ENCODE data around the gene DSP. TPM values are rescaled to one million over a fixed set of nuclear protein-coding genes. Genes with fewer than 3 reads are reported as not detected.

DSP gene
- 0.02 TPM in 1 of 2 replicates, not detected in the other for total RNA-seq

DNA sequence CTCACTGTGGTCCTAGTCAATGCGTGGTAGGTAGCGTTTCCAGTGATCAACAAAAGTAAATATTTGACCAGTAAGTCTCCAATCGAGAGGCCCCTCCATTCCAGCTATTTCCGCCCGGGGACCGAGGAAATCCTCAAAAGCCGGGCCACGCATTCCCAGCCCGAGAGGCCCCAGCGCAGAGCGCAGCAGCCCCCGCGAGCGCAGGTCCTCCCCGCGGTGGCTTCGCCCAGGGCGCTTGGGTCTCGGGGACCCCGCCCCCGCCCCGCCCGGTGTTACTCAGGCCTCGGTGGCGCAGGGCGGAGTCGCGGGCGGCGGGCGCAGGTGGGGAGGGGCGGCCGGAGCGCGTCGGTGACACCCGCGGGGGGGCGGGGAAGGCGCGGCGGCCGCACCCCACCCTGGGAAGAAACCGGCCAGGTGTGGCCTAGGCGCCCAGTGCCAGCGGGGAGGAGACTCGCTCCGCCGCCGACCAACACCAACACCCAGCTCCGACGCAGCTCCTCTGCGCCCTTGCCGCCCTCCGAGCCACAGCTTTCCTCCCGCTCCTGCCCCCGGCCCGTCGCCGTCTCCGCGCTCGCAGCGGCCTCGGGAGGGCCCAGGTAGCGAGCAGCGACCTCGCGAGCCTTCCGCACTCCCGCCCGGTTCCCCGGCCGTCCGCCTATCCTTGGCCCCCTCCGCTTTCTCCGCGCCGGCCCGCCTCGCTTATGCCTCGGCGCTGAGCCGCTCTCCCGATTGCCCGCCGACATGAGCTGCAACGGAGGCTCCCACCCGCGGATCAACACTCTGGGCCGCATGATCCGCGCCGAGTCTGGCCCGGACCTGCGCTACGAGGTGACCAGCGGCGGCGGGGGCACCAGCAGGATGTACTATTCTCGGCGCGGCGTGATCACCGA lies at the start of gene DSP:
TSS of gene DSP (plus strand) at position 497 of the 890 bp plus-strand sequence. CDS start at position 742, 245 bp downstream.
- Mint-ChIP-seq H3K4me3 (peak within 1 kb of the TSS; percentile 86), H3K36me3 (ENCODE audit: low read depth) (no peaks in the 10 kb centered on the region), H3K4me1 (peaks cover 11% of the 10 kb centered on the region), H3K27ac (no peak within 1 kb of the TSS), H3K9me3 (no peaks in the 10 kb centered on the region), H3K27me3 (peaks cover 77% of the 10 kb centered on the region)
- DNase-seq: peak; percentile 75
- intact Hi-C loops (cut with micrococcal nuclease): loop anchor here (5.0 to 10.0 kb wide), 2 partner anchors 51 to 183 kb away; partner anchors contain the start of genes BMP6 and SNRNP48

- H3K4me1 Mint-ChIP-seq: no peaks in the 10 kb centered on the region
- H3K27ac Mint-ChIP-seq: no peak overlapping the region
- no peaks in the 10 kb centered on the region for H3K9me3 Mint-ChIP-seq
- no peak for DNase-seq
- intact Hi-C loops (cut with micrococcal nuclease): no loop called here
- H3K36me3 Mint-ChIP-seq (ENCODE audit: low read depth): no peaks in the 10 kb centered on the region
- no peak overlapping the region for H3K4me3 Mint-ChIP-seq
- peaks cover 19% of the 10 kb centered on the region for H3K27me3 Mint-ChIP-seq
Observed at GRCh38 chr6:7493866-7494265, 47.6 kb upstream of the DSP start.

DNA sequence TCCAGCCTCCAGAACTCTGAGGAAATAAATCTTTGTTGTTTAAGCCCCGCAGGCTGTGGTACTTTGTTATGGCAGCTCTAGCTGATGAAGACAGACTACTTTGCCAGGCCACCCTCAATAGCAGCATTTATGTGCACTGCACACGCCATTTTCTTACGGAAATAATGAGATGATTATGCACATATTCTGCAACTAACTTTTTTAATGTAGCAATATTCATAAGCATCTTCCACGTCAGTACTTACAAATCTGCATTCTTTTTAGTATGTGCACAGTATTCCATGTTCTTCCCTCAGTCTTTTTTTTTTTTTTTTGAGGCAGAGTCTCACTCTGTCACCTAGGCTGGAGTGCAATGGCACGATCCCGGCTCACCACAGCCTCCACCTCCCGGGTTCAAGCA lies 46.8 kb upstream of the DSP start:
- intact Hi-C loops (cut with micrococcal nuclease): no loop called here
- H3K9me3 Mint-ChIP-seq: no peaks in the 10 kb centered on the region
- H3K4me3 Mint-ChIP-seq: no peak overlapping the region
- no peaks in the 10 kb centered on the region for H3K36me3 Mint-ChIP-seq (ENCODE audit: low read depth)
- no peak overlapping the region for H3K27ac Mint-ChIP-seq
- H3K4me1 Mint-ChIP-seq: no peaks in the 10 kb centered on the region
- peaks cover 16% of the 10 kb centered on the region for H3K27me3 Mint-ChIP-seq
- DNase-seq: no peak

GRCh38 chr6:7496266-7496875 lies 45.1 kb upstream of the DSP start:
- no peak overlapping the region for H3K27ac Mint-ChIP-seq
- no peak overlapping the region for H3K4me3 Mint-ChIP-seq
- H3K36me3 Mint-ChIP-seq (ENCODE audit: low read depth): no peaks in the 10 kb centered on the region

DNA sequence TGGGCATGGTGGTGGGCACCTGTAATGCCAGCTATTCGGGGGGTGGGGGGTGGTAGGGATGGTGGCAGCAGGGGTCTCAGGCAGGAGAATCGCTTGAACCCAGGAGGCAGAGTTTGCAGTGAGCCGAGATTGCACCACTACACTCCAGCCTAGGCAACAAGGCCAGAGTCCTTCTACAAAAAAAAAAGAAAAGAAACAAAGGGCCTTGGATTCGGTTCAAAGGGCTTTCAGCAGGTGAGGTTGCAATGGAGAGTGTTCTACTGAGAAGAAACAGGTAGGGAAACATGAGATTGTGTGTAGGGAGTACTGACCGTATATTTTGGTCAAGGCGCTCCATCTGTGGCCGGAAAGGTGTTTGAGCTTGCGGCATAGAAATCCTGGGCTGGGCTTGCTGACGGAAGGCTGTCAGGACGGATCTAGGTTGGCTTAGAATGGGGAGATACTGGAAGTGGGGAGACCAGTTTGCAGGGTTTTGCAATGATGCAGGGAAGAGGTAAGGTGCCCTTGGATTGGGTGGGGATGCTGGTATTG lies 40.7 kb upstream of the DSP start:
- no peak for DNase-seq
- Mint-ChIP-seq H3K4me1 (no peaks in the 10 kb centered on the region), H3K36me3 (ENCODE audit: low read depth) (no peaks in the 10 kb centered on the region), H3K27me3 (peaks cover 7% of the 10 kb centered on the region), H3K4me3 (no peak overlapping the region), H3K9me3 (no peaks in the 10 kb centered on the region), H3K27ac (no peak overlapping the region)
- intact Hi-C loops (cut with micrococcal nuclease): no loop called here

More at GRCh38 chr6:7496266-7496875, 45.1 kb upstream of the DSP start:
- Mint-ChIP-seq H3K9me3 (no peaks in the 10 kb centered on the region), H3K27me3 (peaks cover 16% of the 10 kb centered on the region), H3K4me1 (no peaks in the 10 kb centered on the region)
- intact Hi-C loops (cut with micrococcal nuclease): no loop called here
- no peak for DNase-seq

GRCh38 chr6:7502743-7503142 lies 38.7 kb upstream of the DSP start:
- no peaks in the 10 kb centered on the region for H3K4me1 Mint-ChIP-seq
- no peaks in the 10 kb centered on the region for H3K36me3 Mint-ChIP-seq (ENCODE audit: low read depth)
- no peak for DNase-seq
- intact Hi-C loops (cut with micrococcal nuclease): no loop called here
- no peaks in the 10 kb centered on the region for H3K9me3 Mint-ChIP-seq
- H3K27ac Mint-ChIP-seq: no peak overlapping the region
- no peak overlapping the region for H3K4me3 Mint-ChIP-seq
- peaks cover 3% of the 10 kb centered on the region for H3K27me3 Mint-ChIP-seq

DNA sequence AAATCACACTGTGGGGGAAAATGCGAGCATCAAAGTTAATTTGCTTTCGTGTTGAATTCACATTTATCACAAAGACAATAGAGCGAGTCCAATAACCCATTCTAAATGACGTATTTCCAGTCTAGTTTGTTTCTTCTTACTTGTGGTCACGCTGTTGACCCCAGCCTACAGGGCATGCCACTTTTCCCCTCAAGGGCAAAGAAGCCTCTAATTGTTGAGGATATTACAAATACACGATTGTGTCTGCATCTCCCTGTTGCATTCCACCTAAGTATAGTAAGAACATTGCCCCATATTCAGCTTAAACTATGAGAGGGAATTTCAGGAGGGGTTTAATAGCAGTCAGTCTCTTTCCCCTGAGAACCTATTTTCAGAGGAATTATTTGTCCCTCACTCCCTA lies 37.4 kb upstream of the DSP start:
- Mint-ChIP-seq H3K36me3 (ENCODE audit: low read depth) (no peaks in the 10 kb centered on the region), H3K9me3 (no peaks in the 10 kb centered on the region), H3K27me3 (no peaks in the 10 kb centered on the region), H3K27ac (no peak overlapping the region), H3K4me1 (no peaks in the 10 kb centered on the region), H3K4me3 (no peak overlapping the region)
- intact Hi-C loops (cut with micrococcal nuclease): no loop called here
- DNase-seq: no peak

GRCh38 chr6:7505189-7505699 lies 36.2 kb upstream of the DSP start:
- Mint-ChIP-seq H3K27ac (no peak overlapping the region), H3K27me3 (no peaks in the 10 kb centered on the region), H3K4me3 (no peak overlapping the region), H3K36me3 (ENCODE audit: low read depth) (no peaks in the 10 kb centered on the region), H3K4me1 (no peaks in the 10 kb centered on the region), H3K9me3 (no peaks in the 10 kb centered on the region)
- DNase-seq: no peak
- intact Hi-C loops (cut with micrococcal nuclease): no loop called here

GRCh38 chr6:7507600-7507999 lies 33.9 kb upstream of the DSP start:
- H3K9me3 Mint-ChIP-seq: no peaks in the 10 kb centered on the region
- no peak overlapping the region for H3K4me3 Mint-ChIP-seq
- H3K36me3 Mint-ChIP-seq (ENCODE audit: low read depth): no peaks in the 10 kb centered on the region
- intact Hi-C loops (cut with micrococcal nuclease): no loop called here
- peaks cover 15% of the 10 kb centered on the region for H3K27me3 Mint-ChIP-seq
- DNase-seq: no peak
- H3K27ac Mint-ChIP-seq: no peak overlapping the region
- H3K4me1 Mint-ChIP-seq: no peaks in the 10 kb centered on the region

GRCh38 chr6:7512320-7512719 lies 29.2 kb upstream of the DSP start:
- no peak for DNase-seq
- Mint-ChIP-seq H3K36me3 (ENCODE audit: low read depth) (no peaks in the 10 kb centered on the region), H3K4me1 (no peaks in the 10 kb centered on the region), H3K9me3 (no peaks in the 10 kb centered on the region), H3K4me3 (no peak overlapping the region), H3K27me3 (peaks cover 26% of the 10 kb centered on the region), H3K27ac (no peak overlapping the region)
- intact Hi-C loops (cut with micrococcal nuclease): no loop called here

DNA sequence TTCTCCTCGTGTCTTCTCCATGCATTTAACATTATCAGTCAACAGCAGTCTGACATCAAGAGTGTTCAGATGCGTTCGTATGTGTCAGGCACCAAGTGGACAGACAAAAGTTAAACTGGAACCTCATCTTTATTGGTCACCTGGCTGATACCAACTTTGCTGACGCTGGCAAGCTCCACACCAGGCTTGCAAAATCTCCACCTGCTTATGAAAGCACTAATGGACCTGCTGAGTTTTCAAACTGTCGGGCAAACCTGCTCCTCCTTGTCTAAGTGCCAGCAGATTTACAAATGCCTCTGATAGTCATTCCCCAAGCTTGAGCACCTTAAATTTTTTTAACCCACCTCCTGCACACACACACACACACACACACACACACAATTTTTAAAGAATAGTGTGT lies 27.9 kb upstream of the DSP start:
- Mint-ChIP-seq H3K27ac (no peak overlapping the region), H3K4me1 (no peaks in the 10 kb centered on the region), H3K27me3 (peaks cover 26% of the 10 kb centered on the region), H3K4me3 (no peak overlapping the region), H3K36me3 (ENCODE audit: low read depth) (no peaks in the 10 kb centered on the region), H3K9me3 (no peaks in the 10 kb centered on the region)
- no peak for DNase-seq
- intact Hi-C loops (cut with micrococcal nuclease): no loop called here

DNA sequence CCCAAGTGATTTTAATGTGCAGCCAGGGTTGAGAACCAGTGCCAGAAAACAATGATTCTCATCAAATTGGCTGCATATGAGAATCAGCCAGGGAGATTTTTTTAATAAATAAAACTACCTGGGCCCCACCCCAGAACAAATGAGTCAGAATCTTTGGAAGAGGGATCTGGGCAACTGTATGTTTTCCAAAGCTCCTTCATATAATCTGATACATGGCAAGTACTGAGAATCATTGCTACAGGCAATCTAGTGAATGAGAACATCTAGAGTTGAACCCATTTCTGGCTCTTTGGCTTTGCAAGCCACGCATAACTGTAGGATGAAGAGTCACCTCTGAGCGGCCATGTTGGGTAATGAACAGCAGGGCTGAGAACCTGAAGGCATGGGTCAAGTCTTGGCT lies 26.1 kb upstream of the DSP start:
- Mint-ChIP-seq H3K9me3 (no peaks in the 10 kb centered on the region), H3K4me1 (no peaks in the 10 kb centered on the region), H3K36me3 (ENCODE audit: low read depth) (no peaks in the 10 kb centered on the region), H3K27ac (no peak overlapping the region), H3K27me3 (peaks cover 30% of the 10 kb centered on the region), H3K4me3 (no peak overlapping the region)
- no peak for DNase-seq
- intact Hi-C loops (cut with micrococcal nuclease): no loop called here

DNA sequence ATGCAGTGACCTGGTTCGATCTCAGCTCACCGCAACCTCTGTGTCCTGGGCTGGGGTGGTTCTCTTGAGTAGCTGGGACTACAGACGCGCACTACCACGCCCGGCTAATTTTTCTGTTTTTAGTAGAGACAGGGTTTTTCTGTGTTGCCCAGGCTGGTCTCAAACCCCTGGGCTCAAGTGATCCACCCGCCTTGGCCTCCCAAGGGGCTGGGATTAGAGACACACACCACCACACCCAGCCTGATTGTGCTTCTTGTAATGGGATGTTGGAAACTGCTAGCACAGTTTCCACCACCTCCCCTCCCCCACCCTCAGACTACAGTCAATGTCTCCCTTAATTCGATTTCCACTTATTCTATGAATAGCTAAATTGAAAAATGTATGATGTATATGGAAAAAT lies 22.6 kb upstream of the DSP start:
- Mint-ChIP-seq H3K27me3 (peaks cover 19% of the 10 kb centered on the region), H3K9me3 (no peaks in the 10 kb centered on the region), H3K4me3 (no peak overlapping the region), H3K4me1 (no peaks in the 10 kb centered on the region), H3K36me3 (ENCODE audit: low read depth) (no peaks in the 10 kb centered on the region), H3K27ac (no peak overlapping the region)
- intact Hi-C loops (cut with micrococcal nuclease): no loop called here
- DNase-seq: no peak

GRCh38 chr6:7522873-7523272 lies 18.6 kb upstream of the DSP start:
- DNase-seq: no peak
- Mint-ChIP-seq H3K27ac (no peak overlapping the region), H3K36me3 (ENCODE audit: low read depth) (no peaks in the 10 kb centered on the region), H3K4me1 (no peaks in the 10 kb centered on the region), H3K4me3 (no peak overlapping the region), H3K9me3 (no peaks in the 10 kb centered on the region), H3K27me3 (peaks cover 38% of the 10 kb centered on the region)
- intact Hi-C loops (cut with micrococcal nuclease): no loop called here

All from activated CD4-positive, alpha-beta T cell treated with anti-CD3 and anti-CD28 coated beads, Interleukin-2, amount 10 ng/mL, durations not matched to agents 24 days and 14 days (primary cell).